ENCODE data around the gene CCDC69.
A peak's percentile ranks its signal among the peaks of the same experiment; 100 is the strongest.
"Not testable (repeated sequence)": the region's sequence is repeated elsewhere in the genome, so short reads cannot be mapped to it uniquely, and the experiment has no call there.

The CCDC69 gene

GRCh38 chr5:151245680-151246219 lies 21.9 kb upstream of the CCDC69 start:
- no peak for DNase-seq

GRCh38 chr5:151244206-151244605 lies 20.3 kb upstream of the CCDC69 start:
- no peak for DNase-seq

- DNase-seq: no peak
Observed at GRCh38 chr5:151243564-151243963, 19.7 kb upstream of the CCDC69 start.

- DNase-seq: no peak
Observed at GRCh38 chr5:151243127-151243526, 19.2 kb upstream of the CCDC69 start.

- DNase-seq: no peak
Observed at GRCh38 chr5:151240924-151241635, 17.2 kb upstream of the CCDC69 start.

- DNase-seq: not testable (repeated sequence)
Observed at GRCh38 chr5:151240268-151240835, 16.5 kb upstream of the CCDC69 start.

GRCh38 chr5:151239237-151239861 lies 15.5 kb upstream of the CCDC69 start:
- peak; percentile 81 to 89 (median 87) for DNase-seq

- no peak for DNase-seq
Observed at GRCh38 chr5:151238303-151238741, 14.4 kb upstream of the CCDC69 start.

GRCh38 chr5:151237685-151238084 lies 13.8 kb upstream of the CCDC69 start:
- no peak for DNase-seq

GRCh38 chr5:151236888-151237287 lies 13.0 kb upstream of the CCDC69 start:
- no peak for DNase-seq

- DNase-seq: not testable (repeated sequence)
Observed at GRCh38 chr5:151235239-151235571, 11.3 kb upstream of the CCDC69 start.

GRCh38 chr5:151234476-151235238 lies 10.8 kb upstream of the CCDC69 start:
- DNase-seq: peak; percentile 74 to 90 (median 84)

GRCh38 chr5:151233616-151234085 lies 9.8 kb upstream of the CCDC69 start:
- no peak for DNase-seq

- DNase-seq: no peak
Observed at GRCh38 chr5:151231359-151231758, 7.5 kb upstream of the CCDC69 start.

- DNase-seq: no peak
Observed at GRCh38 chr5:151230048-151230680, 6.3 kb upstream of the CCDC69 start.

- no peak for DNase-seq
Observed at GRCh38 chr5:151228986-151229385, 5.1 kb upstream of the CCDC69 start.

GRCh38 chr5:151227918-151228447 lies 4.1 kb upstream of the CCDC69 start:
- peak in 1 of 4 experiments; percentile 21 for DNase-seq

GRCh38 chr5:151225475-151225874 lies 1.6 kb upstream of the CCDC69 start:
- DNase-seq: no peak

- DNase-seq: no peak
Observed at GRCh38 chr5:151225071-151225470, 1.2 kb upstream of the CCDC69 start.

GRCh38 chr5:151224372-151224771 lies 480 bp upstream of the CCDC69 start:
- peak in 2 of 4 experiments; percentile 33 to 38 for DNase-seq

- DNase-seq: peak in 3 of 4 experiments; percentile 27 to 36 (median 34)
Observed at GRCh38 chr5:151222790-151223446, 974 bp downstream of the CCDC69 start.

All from suppressor macrophage (primary cell).